ENCODE results near the gene CD55. TPM values are rescaled to one million over a fixed set of nuclear protein-coding genes. Genes with fewer than 3 reads are reported as not detected.

The CD55 gene
- polyA plus RNA-seq, 1 of the 3 experiments (the other 2 are of a cell fraction), result 10.4 TPM

GRCh38 chr1:207315435-207315834 lies 6.0 kb upstream of the CD55 start:
- H3K27me3 ChIP-seq (ENCODE audit: insufficient read depth), result peaks cover 19% of the 10 kb centered on the region; the same call in 1 of the 2 replicates

More at GRCh38 chr1:207315435-207315834, 6.0 kb upstream of the CD55 start:
- DNase-seq, result no peak
- H3K4me3 ChIP-seq (ENCODE audit: low read depth in 2 of 2, low read length in 1 of 2), result no peak overlapping the region
- no peak overlapping the region for H3K27ac ChIP-seq (ENCODE audit: low read depth in 2 of 2, low read length in 1 of 2)
- H3K4me1 ChIP-seq (ENCODE audit: control insufficient read depth in 1 of 2, insufficient read depth in 2 of 2, low read depth in 1 of 2, low read length in 1 of 2), result peaks cover 0 to 2% of the 10 kb centered on the region in 2 experiments; a peak in 1 of 4 replicates
- no peak overlapping the region for H3K9ac ChIP-seq
- no peaks in the 10 kb centered on the region for H3K36me3 ChIP-seq (replicated peaks in 1 of 2; ENCODE audit: control insufficient read depth in 1 of 2, insufficient read depth in 2 of 2, low read length in 1 of 2)
- no peak overlapping the region for H2AFZ ChIP-seq (ENCODE audit: low read depth)
- no peaks in the 10 kb centered on the region for H3K79me2 ChIP-seq (ENCODE audit: insufficient read depth)
- H3K9me2 ChIP-seq, result no peaks in the 10 kb centered on the region
- WGBS (ENCODE audit: low lambda C conversion rate), result 19% methylated on average over 3 of the region's 3 CpGs
- H3F3A ChIP-seq (replicated peaks; ENCODE audit: insufficient read depth), result no peaks in the 10 kb centered on the region
- H3K4me2 ChIP-seq, result no peak overlapping the region
- H3K9me3 ChIP-seq, result no peaks in the 10 kb centered on the region
- TF ChIP-seq GABPA (IDR thresholded peaks at IDR 0.05; ENCODE audit: low read depth), result no peak
- TF ChIP-seq MEF2A (IDR thresholded peaks at IDR 0.05; ENCODE audit: borderline replicate concordance, low read depth), result no peak
- no peak for TF ChIP-seq CTCF (IDR thresholded peaks at IDR 0.05)
- no peak for TF ChIP-seq POLR2AphosphoS5 (IDR thresholded peaks at IDR 0.05; ENCODE audit: low read depth, low read length)
- no peak for TF ChIP-seq TEAD4 (IDR thresholded peaks at IDR 0.05; ENCODE audit: borderline replicate concordance, insufficient read depth)
- TF ChIP-seq RCOR1 (IDR thresholded peaks at IDR 0.05; ENCODE audit: low read length), result no peak
- TF ChIP-seq GATA2 (CRISPR knock-in tag; IDR thresholded peaks at IDR 0.05), result no peak
- TF ChIP-seq, protein P1, sequence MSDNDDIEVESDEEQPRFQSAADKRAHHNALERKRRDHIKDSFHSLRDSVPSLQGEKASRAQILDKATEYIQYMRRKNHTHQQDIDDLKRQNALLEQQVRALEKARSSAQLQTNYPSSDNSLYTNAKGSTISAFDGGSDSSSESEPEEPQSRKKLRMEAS (IDR thresholded peaks at IDR 0.05; ENCODE audit: low read depth), result no peak
- no peak for TF ChIP-seq SIN3A (IDR thresholded peaks at IDR 0.05; ENCODE audit: borderline replicate concordance, low read depth, low read length)
- TF ChIP-seq NRF1 (IDR thresholded peaks at IDR 0.05; ENCODE audit: low read depth, low read length), result no peak
- TF ChIP-seq FOSL2 (IDR thresholded peaks at IDR 0.05; ENCODE audit: borderline replicate concordance, low read depth), result no peak
- no peak for TF ChIP-seq CHD2 (IDR thresholded peaks at IDR 0.05; ENCODE audit: low read length, partially characterized antibody)
- TF ChIP-seq FOXM1 (IDR thresholded peaks at IDR 0.05; ENCODE audit: low read depth), result no peak
- TF ChIP-seq, protein P2, sequence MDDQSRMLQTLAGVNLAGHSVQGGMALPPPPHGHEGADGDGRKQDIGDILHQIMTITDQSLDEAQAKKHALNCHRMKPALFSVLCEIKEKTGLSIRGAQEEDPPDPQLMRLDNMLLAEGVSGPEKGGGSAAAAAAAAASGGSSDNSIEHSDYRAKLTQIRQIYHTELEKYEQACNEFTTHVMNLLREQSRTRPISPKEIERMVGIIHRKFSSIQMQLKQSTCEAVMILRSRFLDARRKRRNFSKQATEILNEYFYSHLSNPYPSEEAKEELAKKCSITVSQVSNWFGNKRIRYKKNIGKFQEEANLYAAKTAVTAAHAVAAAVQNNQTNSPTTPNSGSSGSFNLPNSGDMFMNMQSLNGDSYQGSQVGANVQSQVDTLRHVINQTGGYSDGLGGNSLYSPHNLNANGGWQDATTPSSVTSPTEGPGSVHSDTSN (IDR thresholded peaks at IDR 0.05), result no peak
- TF ChIP-seq JUND (IDR thresholded peaks at IDR 0.05), result no peak
- TF ChIP-seq RFX5 (IDR thresholded peaks at IDR 0.05; ENCODE audit: low read length), result no peak
- no peak for TF ChIP-seq USF1 (IDR thresholded peaks at IDR 0.05; ENCODE audit: borderline replicate concordance, low read depth)
- TF ChIP-seq SMC3 (IDR thresholded peaks at IDR 0.05; ENCODE audit: low read depth, low read length), result no peak
- no peak for TF ChIP-seq EZH2phosphoT487 (IDR thresholded peaks at IDR 0.05; ENCODE audit: borderline replicate concordance, low read depth)
- ChIA-PET CTCF (no interaction called here), POLR2A (no interaction called here)
- H4K20me1 ChIP-seq (ENCODE audit: insufficient read depth), result no peaks in the 10 kb centered on the region
